GM15510 (cell line): ENCODE results near the gene DNAJC25.

Experiments used
- POLR2A ChIP-seq: IDR thresholded peaks from 3 replicates; pipeline ENCODE4 v1.6.1; 2011; ENCODE audit warnings: borderline replicate concordance; ENCODE audit not compliant: insufficient read length; ENCODE audit errors: extremely low read depth

DNAJC25 gene

DNA sequence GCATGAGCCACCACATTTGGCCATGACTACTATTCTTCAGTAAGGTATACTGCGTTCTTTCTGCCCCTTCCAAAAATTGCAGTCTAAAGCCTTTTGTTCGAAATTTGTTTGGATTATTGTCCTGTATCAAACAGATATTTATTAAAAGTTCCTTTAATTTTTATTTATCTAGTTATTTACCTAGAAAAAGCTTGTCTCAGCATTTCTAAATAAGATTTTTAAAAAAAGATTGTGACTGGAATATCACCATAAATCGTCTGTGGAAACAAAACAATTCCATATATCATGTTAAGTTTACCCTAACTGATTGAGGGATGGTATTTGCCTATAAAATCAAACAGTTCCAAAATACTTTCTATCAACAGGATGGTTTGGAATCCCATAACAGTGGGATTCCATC, 45.0 kb downstream of the DNAJC25 start:
- no peak for TF ChIP-seq POLR2A

DNA sequence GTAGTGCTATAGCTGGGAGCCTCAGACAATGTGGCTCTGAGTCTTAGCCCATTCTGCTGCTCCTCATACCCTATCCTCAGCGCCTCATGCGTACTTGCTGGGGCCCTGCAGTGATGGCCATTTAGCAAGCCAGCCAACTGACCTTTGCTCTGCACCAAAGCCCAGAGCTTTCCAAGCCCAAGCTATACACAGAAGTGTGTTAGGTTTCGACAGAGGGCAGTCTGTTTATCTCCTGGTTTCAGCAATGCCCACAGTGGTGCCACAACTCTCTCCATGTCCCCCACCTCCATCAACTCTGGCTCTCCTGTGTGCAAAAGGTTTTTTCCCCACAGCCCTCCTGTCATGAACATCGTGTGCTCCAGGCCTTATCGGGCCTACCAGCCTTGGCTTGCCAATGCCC, 47.2 kb downstream of the DNAJC25 start:
- no peak for TF ChIP-seq POLR2A

DNA sequence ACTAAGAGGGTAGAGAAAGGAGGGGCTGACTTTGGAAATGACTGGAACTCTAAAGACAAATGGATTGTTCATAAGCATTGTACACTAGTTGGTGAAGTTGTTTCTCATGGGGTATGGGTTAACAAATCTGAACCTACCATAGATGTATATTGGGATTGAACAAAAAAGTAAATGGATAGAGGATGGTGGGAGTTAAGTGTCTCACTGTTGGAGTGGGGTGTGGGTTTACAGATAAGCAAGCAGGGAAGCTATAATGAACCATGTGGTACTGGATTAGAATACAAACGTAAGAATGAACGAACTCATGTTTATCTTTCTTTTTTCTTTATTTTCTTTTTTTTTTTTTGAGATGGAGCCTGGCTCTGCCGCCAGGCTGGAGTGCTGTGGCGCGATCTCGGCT, 48.1 kb downstream of the DNAJC25 start:
- TF ChIP-seq POLR2A, result no peak

DNA sequence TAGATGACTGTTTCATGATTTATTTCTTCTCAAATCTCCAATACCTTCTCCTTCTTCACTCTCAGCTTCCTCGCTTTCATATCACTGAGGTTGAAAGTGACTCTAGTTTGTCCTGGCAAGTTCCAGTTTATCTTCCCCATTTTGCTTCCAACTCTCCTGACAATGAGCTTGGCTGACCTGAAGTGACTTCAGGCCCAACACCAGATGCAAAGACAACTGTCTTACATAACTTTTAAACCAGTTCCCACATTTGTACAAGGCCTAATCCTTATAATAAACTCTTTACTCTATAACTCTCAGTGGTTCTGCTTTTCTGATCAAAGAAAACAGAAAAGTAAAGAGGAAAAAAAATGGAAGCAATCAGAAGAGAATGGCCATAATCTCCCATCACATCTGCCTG, 52.3 kb downstream of the DNAJC25 start:
- no peak for TF ChIP-seq POLR2A

DNA sequence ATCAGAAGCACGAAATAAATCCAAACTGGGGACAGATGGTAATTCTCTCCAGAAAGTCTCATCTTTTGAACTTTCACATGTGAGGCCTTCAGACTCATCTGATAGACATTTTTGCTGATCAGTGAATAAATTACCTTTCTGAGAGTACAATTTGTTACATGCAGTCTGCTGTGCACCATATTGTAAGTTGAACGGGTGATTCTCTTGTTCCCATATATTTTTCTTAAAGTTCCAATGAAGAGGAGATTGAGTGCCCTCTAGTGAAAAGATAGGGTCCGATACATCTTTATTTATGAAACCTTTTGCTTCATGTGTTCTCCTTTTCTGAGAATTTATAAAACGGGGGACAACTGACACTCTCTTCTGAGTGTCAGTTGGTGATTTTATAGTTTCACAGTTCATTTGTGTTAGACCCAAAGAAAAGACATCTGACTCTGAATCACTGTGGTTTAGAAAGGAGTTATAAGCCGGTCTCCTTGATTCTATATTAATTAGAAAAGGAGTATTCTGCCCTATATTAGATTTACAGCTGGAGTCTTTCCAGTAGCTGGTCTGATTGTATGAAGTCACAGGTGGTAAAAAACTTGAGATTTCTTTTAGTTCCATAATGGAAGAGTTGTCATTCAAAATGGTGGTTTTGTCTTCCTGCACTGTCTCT, 60.7 kb downstream of the DNAJC25 start:
- TF ChIP-seq POLR2A, result no peak

DNA sequence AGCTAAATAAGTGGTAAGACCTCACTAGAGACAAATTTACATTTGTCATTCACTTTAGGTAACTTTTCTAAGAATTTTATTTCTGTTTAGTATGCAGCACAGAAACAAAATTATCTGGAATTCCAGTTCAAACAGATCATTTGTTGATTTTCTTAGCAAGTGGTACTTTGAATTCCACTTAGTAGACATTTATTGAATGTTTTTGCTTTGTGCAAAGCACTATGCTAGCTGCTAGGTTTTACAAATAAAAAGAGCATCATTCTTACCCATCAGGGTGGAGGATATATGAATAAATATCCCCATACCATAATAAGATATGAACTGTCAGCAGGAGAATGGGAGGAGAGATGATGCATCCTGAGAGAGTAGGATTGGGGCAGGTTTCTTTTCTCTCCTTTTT, 65.7 kb downstream of the DNAJC25 start:
- TF ChIP-seq POLR2A, result no peak

DNA sequence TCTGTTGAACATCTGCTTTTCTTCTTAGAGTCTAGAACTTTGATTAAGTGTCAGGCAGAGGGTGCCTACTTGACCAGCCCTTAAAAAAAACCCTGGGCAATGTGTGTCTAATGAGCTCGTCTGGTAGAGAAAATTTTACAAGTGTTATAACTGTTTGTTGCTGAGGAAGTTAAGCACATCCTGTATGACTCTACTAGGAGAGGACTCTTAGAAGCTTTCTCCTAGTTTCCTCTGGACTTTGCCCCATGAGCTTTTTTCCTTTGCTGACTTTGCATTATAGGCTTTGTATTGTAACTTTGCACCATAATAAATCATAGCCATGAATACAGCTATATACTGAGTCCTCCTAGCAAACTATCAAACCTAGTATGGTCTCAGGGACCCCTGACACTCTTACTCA, 69.6 kb downstream of the DNAJC25 start:
- no peak for TF ChIP-seq POLR2A
